HG03025 (cell line): ENCODE measurements around the gene SAMD9L.
"Not testable (repeated sequence)": the region's sequence is repeated elsewhere in the genome, so short reads cannot be mapped to it uniquely, and the experiment has no call there.

Source experiments
- ATAC-seq: cut with Tn5 transposase; IDR thresholded peaks from one replicate; pipeline ENCODE4 v1.9.1; 2021; ENCODE audit warnings: mild to moderate bottlenecking, moderate library complexity; ENCODE audit not compliant: unreplicated experiment, low FRiP score

SAMD9L gene

GRCh38 chr7:93146472-93147141 is 1.6 kb downstream of the SAMD9L start:
- ATAC-seq, result no peak

DNA sequence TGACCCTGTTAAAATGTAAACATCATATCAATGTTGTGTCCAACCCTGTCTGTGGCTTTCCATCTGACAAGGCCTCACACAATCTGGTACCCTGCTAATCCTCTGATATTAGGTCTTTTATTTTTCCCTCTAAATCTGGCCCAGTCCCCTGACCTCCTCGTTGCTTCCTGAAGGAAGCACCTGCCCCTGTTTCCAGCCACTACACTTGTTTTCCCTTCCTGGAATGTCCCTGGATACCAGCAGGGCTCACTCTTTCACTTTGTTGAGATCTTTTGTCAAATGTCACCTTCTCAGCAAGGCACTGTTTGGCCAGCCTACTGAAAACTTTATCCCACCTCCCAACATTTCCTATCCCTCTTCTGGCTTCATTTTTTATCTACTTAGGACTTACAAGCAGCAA is 2.1 kb downstream of the SAMD9L start:
- no peak for ATAC-seq

GRCh38 chr7:93145354-93145753 is 2.8 kb downstream of the SAMD9L start:
- ATAC-seq, result no peak

- no peak for ATAC-seq
Observed at GRCh38 chr7:93142127-93142526, 6.1 kb downstream of the SAMD9L start.

- no peak for ATAC-seq
Observed at GRCh38 chr7:93140582-93141191, 7.5 kb downstream of the SAMD9L start.

DNA sequence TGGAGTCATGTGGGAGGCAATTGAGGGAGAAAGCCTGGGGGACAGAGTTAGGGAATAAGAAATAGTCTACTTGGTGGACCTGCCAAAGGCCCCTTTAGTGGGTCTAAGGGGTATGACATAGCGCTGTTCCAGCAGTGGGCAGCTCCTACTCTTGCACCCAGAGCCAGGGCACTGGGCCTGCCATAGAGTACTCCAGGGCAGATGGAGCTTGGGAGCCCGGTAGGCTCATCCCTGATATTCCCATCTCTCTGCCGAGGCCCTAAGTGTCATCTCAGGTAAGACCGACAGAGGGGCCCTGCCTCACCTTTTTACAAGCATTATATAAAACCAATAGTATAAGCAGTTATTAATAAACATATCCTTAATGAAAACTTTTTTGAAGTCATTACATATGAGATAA is 9.6 kb downstream of the SAMD9L start:
- ATAC-seq, result no peak

- ATAC-seq, result no peak
Observed at GRCh38 chr7:93133005-93133404, 15.2 kb downstream of the SAMD9L start.

GRCh38 chr7:93132216-93132615 is 16.0 kb downstream of the SAMD9L start:
- ATAC-seq, result no peak

GRCh38 chr7:93126954-93127353 is 21.2 kb downstream of the SAMD9L start:
- not testable (repeated sequence) for ATAC-seq

DNA sequence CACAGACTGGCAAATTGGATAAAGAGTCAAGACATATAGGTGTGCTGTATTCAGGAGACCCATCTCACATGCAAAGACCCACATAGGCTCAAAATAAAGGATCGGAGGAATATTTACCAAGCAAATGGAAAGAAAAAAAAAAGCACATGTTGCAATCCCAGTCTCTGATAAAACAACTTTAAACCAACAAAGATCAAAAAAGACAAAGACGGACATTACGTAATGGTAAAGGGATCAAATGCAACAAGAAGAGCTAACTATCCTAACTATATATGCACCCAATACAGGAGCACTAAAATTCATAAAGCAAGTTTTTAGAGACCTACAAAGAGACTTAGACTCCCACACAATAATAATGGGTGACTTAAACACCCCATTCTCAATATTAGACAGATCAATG is 24.7 kb downstream of the SAMD9L start:
- not testable (repeated sequence) for ATAC-seq

DNA sequence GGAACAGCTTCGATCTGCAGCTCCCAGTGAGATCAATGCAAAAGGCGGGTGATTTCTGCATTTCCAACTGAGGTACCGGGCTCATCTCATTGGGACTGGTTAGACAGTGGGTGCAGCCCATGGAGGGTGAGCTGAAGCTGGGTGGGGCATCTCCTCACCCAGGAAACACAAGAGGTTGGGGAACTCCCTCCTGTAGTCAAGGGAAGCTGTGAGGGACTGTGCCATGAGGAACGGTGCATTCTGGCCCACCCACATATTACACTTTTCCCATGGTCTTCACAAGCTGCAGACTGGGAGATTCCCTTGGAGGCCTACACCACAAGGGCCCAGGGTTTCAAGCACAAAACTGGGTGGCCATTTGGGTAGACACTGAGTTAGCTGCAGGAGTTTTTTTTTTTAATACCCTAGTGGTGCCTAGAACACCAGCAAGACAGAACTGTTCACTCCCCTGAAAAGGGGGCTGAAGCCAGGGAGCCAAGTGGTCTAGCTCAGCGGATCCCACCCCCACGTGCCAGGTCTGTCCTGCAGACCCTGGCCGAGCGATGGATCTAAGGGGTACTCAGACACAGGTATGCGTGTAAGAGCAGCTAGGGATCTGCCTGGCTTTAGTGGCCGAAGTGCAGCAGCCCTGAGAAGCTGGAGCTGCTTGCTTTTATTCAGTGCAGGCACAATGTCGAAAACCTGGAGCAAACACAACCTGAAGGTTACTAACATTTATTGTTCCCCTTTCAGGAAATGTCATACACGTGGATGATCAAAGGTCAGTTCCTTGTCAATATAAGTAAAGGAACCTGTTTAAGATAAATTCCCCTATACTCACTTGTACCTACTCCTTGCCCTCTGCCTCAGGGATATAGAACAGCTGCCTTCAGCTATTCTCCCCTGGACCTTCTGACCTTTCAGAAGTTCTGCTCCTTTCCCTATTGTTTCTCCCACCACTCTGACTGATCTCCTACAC is 27.3 kb downstream of the SAMD9L start:
- ATAC-seq, result no peak

DNA sequence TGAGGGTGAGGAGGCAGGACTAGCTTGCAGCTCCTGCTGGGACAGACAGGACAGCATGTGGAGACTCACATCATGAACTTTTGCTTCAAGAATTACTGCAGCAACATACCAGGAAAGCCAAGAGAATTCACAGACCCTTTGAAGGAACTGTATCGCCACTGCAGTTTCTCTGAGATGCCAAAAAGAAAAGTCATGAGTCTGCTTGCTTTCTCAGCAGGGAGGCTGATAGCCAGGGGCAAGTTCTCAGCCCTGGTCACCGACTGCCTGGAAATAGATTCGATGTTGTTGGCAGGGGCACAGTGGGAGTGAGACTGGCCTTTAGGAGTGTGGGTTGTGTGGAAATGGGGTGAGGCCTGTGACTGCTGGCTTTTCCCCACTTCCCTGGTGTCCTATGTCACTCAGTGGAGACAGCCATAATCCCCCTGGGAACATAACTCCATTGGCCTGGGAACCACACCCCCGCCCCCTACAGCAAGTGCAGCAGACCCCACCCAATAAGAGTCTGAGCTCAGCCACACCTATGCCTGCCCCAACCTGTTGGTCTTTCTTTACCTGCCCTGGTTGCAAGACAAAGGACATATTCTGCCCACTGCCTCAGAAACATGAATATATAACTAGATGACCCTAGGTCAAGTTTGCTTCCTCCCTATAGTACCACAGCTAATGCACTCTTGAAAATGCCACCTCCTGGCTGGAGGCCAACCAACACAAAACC is 28.8 kb downstream of the SAMD9L start:
- no peak for ATAC-seq

DNA sequence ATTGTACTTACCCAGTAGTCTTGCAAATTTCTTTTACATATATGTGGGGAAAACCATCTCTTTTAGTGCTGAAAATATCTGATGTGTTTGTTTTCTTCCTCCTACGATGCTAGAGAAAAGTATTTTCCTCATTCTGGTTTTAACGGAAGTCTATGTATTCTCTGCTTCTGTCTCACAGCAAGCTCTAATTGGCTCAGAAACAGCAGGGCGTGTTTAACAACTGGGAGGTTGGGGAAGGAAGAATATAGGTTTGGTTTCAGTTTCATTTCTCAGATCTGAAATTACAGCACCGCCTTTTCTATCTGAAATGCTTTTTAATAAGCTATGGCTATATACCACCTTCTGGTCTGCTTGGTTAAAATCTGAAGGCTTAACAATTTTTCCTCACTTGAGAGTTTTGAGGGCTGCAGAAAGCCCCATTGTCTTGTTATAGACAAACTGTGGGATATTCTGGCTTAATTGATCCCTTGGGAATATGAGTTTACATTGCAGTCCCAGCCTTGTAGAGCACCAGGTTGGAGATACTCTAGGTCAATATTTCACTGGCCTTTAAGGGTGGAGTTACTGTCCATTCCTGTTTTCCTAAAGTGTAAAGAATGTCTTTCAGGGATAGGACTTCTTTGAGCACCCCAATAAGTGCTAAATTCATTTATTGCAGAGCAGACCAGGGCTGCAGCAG is 30.2 kb downstream of the SAMD9L start, which contains the start of gene SAMD9:
Gene SAMD9 (minus strand): TSS at position 128 of the 679 bp plus-strand sequence. CDS start 11,882 bp downstream, outside the sequence.
- peak; percentile 99 for ATAC-seq

GRCh38 chr7:93117327-93117726 is 30.9 kb downstream of the SAMD9L start:
- ATAC-seq, result no peak

GRCh38 chr7:93115796-93116195 is 32.4 kb downstream of the SAMD9L start:
- ATAC-seq, result no peak

DNA sequence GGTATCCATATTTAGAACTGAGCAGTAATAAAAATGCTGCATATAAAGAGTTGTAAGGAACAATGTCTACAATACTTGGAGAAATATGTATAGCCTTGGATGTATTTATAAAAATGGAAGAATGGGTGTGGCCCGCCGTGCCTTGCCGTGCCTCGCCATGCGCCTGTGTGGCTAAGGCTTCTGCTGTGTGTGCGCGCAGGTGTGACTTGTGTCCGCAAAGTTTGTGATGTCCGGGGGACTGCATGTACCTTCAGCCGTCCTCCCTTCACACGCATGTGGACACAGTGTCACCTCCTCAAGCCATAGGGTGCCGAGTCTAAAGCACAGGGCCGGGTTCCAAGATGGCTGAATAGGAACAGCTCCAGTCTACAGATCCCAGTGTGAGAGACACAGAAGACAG is 40.2 kb downstream of the SAMD9L start:
- no peak for ATAC-seq

GRCh38 chr7:93097388-93097787 is 50.8 kb downstream of the SAMD9L start:
- ATAC-seq, result no peak

- ATAC-seq, result peak; percentile 61
Observed at GRCh38 chr7:93092757-93093370, 55.3 kb downstream of the SAMD9L start.
